NCI-H2107 treated with DMSO at 0.1 percent for 48 hours (cell line): ENCODE measurements around the gene TAF8.

ENCODE experiments used
- DNase-seq: peaks from one replicate; lab custom pipeline; 2025; ENCODE audit not compliant: unreplicated experiment; lab: John Stamatoyannopoulos, UW

TAF8 gene

DNA sequence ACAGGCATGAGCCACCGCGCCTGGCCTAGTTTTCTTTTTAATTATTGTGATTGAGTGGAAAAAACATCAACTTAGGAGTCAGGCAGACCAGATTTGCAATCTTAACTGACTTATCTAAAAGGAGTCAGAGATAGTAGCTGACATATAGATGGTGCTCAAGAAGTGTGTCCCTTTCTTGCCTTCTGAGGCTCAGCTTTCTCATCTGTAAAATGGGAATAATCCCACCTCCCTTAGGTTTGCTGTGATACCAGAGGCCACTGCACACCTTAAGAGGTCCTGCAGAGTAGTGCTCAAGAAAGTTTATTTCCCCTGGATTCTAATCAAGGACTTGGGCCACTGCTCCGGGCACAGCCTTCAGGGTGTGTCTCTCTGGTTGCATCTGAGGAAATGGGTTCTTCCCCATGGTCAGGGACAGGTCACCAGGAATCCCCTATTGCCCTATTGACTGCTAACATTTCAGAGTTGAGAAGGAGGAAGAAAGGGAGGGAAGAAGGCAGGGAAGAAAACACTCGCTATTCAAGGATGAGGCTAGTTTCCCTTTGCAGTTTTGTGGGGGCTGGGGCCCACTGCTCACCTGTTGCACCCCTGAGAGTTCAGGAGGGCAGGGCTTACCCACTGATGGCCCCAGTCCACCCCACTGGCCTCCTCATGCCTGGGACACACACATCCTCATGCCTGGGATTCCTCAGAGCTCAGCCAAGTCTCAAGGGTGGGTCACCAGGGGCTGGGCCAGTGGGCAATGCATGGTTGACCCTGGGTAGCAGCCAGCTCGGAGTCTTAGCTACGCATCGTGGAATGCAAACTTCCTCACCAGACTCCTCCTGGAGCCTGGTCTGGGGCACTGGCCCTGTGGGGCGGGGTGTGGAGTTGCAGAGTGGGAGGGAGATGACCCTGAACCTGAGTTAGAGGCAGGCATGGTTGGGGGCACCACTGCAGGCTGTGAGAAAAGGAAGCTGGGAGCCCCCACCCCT lies 70.9 kb downstream of the TAF8 start:
- no peak for DNase-seq

DNA sequence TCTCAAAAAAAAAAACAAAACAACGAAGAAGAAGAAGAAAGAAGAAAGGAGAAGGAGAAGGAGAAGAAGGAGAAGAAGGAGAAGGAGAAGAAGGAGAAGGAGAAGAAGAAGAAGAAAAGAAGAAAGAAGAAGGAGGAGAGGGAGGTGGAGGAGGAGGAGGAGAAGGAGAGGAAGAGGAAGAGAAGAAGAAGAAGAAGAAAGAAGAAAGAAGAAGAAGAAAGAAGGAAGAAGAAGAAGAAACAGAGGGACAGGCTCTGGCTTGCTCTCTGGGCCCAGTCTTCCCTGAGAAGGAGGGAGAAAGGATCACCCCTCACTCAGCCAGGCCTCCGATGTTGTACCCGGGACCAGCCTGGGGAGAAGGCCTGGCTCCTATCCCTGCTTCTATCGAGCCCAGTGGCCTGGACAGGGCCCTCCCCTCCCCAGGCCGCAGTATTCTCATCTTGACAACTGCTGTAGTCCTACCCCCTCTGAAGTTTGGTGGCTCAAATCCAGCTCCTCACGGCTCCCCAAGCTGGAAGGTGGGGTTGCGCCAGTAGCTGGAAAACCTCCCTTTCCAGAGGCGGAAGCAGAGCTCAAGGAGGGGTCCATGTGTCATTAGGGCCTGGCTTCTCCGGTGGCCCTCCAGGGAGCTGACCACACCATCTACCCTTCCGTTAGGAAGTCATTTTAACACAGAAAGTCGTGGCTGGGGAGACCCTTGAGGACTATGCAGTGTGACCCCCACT lies 73.2 kb downstream of the TAF8 start:
- DNase-seq: no peak

DNA sequence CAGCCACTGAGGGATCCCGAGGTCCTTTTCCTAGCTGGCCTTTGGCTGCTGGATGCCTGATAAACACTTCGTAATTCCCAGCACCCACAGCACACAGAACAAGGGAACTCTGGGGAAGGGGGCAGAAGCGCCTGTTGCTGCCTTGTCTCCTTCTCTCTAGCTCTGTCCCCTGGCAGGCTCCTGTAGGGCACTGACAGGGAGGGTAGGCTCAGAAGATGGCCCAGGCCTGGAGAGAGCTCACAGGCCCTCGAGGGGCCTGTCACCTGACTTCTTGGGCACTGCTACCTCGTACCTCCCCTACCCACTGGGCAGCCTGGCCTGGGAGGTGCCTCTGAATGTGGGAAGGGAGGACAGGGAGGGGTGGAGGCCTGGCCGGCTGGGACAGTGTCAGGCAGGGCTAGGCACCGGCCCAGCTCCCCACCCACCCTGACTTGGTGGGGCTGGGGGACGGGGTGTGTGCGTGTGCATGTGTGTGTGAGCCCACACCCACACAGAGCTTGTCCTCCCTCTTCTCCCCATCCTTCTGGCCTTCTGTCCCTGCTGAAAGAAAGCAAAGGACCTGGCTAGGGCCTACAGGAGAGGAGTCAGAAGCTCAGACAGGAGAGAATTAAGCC lies 74.0 kb downstream of the TAF8 start:
- no peak for DNase-seq

DNA sequence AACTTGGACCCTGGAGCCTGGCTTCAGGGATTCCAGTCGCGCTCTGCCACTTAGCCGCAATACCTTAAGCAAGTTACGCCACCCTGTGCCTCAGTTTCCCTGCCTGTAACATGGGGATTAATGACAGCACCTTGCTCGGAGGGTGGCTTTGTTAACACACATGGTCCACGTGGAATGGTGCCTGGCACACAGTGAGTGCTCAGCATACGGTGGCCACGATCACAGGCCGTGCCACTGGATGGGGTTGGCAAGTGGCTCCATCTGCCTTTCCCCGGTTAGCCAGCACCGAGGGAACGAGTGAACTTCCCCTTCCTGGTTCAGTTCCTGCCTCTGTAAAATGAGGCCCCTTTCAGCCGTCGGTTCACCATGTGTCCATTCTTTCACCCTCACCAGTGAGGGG lies 74.9 kb downstream of the TAF8 start:
- DNase-seq: no peak

DNA sequence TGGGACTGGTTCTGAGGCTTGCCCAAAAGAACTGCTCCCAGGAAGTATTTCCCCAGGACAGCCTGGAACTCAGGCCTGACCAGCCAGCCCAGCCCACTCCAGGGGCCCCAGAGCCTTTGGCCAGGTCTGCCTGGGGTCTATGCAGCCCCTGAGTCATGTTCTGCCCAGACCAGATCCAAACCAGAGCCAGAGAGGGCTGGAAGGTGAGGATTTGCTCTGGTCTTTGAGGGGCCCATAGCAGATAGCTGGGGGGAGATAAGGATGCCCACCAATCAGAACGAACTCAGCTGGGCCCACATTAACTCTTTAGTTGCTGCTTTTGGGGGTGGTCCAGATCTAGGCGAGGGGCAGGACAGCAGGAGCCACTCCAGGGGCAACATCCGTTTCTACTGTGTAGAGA lies 75.3 kb downstream of the TAF8 start:
- DNase-seq: no peak

DNA sequence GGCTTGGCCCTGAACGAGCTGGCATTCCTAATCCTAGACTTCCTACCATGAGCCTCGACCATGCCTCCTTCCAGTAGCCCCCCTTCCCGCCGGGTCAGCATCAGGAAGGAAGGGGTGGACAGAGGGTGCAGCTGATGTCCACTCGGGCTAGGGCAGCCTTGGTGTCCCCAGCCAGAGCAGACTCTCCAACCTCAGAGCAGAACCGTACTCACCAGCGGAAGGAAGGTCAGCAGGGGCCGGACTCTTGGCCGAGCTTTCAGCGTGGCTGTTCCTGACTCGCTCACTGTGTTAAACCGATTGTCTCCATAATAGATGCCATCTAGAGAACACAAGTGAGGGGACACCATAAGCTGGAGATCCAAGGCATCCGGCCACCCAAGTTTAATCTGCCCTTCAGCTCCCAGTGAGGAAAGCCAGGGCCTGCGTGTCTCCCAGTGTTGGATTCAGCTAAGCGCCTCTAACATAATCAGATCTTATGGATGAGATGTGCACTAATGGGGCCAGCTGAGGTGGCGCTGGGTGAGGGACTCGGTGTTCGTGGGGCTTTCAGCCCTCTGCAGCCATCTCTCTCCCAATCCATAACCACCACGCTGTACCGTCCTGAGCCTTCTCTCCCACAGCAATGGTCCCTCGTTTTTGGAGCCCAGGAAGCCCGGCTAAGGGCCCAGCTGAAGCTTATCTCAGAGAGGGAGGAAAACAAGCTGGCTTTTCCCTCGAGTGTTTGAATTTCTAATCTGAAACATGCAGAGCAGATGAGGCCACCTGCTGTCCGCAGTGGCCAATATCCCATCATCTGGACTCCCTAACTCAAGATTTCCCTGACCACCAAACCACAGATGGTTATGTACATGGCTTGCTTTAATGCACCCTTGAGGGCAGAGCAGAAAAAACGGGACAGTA lies 78.4 kb downstream of the TAF8 start:
- DNase-seq: no peak

DNA sequence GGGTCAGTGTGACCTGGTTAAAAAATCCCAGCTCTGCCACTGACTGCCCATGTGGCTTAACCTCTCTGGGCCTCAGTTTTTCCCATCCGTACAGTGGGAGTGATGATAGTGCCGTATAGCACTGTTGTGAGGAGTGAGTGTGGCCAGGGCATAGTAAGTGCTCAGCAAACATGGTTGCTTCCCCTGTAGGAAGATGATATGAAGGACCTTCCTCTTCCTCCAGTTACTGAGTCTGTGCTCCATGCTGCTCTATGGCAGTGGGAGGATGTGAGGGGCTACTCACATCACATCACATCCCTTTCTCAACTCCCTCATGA lies 79.0 kb downstream of the TAF8 start:
- no peak for DNase-seq

DNA sequence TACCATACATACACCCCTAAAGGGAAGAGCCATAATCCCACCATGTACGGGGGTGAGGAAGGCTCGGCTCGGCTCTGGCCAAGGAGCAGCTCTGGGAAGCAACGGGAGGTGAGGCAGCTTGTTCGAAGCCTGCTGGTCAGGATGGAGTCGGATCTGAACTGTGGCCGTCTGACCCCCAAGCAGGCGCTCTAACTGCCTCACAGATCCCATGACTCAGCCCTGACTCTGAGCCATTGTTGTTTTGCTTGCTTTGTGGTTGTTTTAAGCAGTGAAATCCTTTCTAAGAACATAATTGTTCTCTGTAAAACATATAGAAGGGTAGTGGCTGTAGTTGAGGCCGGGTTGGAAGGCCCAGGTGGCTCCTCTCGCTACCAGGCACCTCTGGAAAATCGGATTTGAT lies 81.2 kb downstream of the TAF8 start:
- DNase-seq: no peak

DNA sequence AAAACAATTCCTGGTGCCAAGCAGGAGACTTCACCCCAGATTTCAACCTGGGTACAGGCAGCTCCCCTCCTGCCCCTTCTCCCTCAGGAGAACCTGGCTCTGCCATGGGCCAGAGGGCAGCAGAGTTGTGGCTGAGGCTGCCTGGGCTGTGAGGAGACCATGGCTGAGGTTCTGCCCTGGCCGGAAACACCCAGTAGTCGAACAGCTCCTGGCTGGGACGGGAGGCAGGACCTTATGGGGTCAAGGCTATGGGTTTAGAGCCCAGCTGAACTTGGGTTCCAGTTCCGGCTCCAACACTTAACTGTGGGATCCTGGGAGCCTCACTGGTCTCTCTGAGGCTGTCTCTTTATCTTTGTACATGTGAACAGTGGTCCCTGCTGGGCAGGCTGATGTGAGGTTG lies 83.6 kb downstream of the TAF8 start:
- no peak for DNase-seq

DNA sequence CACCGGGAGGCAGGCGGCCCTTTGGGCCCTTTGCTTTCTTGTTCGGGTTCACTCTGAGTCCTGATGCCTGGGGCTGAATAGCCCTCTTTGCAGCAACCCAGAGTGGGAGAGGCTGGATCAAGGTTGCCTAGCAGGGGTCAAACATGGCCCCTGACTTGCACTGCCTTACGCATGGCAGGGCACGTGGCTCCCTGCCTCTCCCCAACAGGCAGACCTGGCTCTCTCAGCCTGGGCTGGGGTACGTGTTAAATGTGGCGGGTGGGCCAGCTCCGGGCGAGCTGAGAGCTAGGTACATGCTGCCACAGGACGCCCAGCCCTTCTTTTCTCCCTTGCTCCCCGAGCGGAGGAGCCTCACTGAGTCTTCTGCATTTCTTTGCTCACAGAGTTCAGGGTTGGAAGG lies 84.8 kb downstream of the TAF8 start:
- no peak for DNase-seq

DNA sequence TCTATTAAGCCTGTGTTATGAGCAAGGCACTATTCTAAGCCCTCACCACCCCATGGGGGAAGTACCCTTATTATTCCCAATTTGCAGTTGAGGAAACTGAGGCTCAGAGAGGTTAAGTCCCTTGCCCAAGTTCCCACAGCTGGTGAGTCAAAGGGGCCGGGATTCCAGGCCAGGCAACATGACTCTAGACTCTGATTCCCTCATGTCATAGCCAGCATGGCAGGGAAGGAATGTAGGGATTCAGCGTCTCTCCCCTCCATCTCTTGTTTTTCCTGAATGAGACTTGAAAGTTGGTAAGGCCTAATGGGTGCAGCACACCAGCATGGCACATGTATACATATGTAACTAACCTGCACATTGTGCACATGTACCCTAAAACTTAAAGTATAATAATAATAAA lies 85.4 kb downstream of the TAF8 start:
- no peak for DNase-seq

DNA sequence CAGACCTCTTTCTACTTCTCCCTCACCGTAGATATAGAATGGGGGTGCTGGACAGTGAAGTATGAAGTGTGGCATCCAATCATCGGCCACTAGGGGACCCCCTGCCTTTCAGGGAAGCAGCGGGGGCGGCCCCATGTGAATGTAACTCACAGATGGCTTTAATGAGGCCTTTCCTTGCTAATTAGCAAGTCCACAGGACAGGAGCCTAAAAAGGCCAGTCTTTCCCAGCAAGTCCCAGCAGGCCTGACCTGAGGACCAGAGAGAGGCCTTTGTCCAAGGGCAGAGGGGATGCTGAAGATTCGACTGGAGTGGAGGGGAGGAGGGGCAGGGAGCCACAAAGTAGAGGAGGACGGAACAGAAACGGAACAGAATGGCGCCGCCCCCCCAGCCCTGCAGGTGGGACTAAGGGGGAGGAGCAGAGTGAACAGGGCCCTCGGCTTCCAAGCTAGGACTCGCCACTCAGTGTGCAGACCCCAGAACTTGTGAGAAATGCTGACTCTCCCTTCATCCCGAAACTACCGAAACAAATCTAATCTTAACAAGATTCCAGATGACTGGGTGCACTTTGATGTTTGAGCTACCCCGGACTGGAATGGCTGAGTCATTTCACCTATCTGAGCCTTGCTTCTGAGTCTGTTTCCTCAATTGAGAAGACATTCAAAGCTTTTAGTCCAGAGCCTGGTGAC lies 86.3 kb downstream of the TAF8 start:
- no peak for DNase-seq
